Esophagus squamous epithelium (tissue), 4 donors: Measurements from ENCODE around the gene KLF13.

Experiments
- CTCF ChIP-seq, 6 experiments: fragments of 450-650 bp in 4 of 6; fragments of 200-600 bp in 2 of 6; sonication (generic) in 2 of 6; IDR thresholded peaks; one replicate each; pipeline ENCODE4 v1.5.1; 2016 to 2019; ENCODE audit warnings: antibody characterized with exemption in 6 of 6, mild to moderate bottlenecking in 4 of 6, moderate library complexity in 4 of 6
- POLR2A ChIP-seq, 4 donors: fragments of 450-650 bp; IDR thresholded peaks; one replicate each; pipeline ENCODE4 v1.6.1; 2017; ENCODE audit warnings: antibody characterized with exemption in 4 of 4, mild to moderate bottlenecking in 4 of 4, moderate library complexity in 3 of 4

- TF ChIP-seq POLR2A (IDR thresholded peaks at IDR 0.05) (no peak), CTCF (IDR thresholded peaks at IDR 0.05) (no peak)
These were observed 25.7 kb downstream of the KLF13 start for GRCh38 chr15:31352339-31352751.
